HL-60/S4 treated with phorbol 12-myristate 13-acetate at 8.2 ng/mL for 4 days and 3 days (cell line): ENCODE data around the gene MPZL3.
"Not testable (repeated sequence)": the region's sequence is repeated elsewhere in the genome, so short reads cannot be mapped to it uniquely, and the experiment has no call there.

Source experiments
- in situ Hi-C: fragments of 300-500 bp; cut with MboI; formaldehyde crosslinking; loops from 2 replicates; pipeline ENCODE4 v1.15.0; 2022; ENCODE audit warnings: low sequenced_read_pairs

MPZL3 gene

DNA sequence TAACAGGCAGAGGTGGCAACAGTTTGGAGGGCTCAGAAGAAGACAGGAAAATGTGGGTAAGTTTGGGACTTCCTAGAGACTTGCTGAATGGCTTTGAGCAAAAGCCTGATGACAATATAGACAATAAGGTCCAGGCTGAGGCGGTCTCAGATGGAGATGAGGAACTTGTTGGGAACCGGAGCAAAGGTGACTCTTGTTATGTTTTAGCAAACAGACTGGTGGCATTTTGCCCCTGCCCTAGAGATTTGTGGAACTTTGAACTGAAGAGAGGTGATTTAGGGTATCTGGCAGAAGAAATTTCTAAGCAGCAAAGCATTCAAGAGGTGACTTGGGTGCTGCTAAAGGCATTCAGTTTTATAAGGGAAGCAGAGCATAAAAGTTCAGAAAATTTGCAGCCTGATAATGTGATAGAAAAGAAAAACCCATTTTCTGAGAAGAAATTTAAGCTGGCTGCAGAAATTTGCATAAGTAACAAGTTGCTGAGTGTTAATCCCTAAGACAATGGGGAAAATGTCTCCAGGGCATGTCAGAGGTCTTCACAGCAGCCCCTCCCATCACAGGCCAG, 61.1 kb downstream of the MPZL3 start:
- in situ Hi-C loops, result loop anchor here (10.0 kb wide), 1 partner anchor 164 kb away; the partner anchor contains the start of gene UBE4A

GRCh38 chr11:118186346-118187107, 65.6 kb downstream of the MPZL3 start:
- in situ Hi-C loops, result no loop called here

- in situ Hi-C loops, result no loop called here
Observed at GRCh38 chr11:118184784-118185579, 67.2 kb downstream of the MPZL3 start.

DNA sequence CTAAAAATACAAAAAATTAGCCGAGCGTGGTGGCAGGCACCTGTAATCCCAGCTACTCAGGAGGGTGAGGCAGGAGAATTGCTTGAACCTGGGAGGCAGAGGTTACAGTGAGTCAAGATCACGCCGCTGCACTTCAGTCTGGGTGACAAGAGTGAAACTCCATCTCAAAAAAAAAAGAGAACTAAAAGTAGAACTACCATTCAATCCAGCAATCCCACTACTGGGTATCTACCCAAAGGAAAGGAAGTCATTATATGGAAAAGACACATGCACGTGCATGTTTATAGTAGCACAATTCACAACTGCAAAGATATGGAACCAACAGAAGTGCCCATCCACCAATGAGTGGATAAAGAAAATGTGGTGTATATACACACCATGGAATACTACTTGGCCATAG, 68.5 kb downstream of the MPZL3 start:
- in situ Hi-C loops, result not testable (repeated sequence)

DNA sequence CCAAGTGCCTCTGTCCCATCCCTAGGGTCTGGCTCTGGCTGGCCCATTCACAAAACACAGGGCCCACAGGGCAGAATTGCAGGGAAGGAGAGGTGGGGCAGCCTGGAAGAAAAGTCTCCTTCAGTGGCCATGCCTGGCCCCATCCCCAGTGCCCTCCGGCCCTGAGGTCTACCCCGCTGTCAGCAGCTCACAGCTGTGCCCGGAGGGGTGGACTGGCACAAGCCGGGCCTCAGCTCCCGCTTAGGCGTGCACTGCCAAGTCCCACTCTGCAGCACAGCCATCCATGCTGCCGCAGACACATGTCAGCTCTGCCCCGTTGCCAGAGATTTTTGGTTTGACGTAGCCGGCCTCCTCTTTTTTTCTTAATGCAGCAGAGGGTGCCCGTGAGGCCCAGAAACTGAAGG, 71.9 kb downstream of the MPZL3 start:
- in situ Hi-C loops, result no loop called here

DNA sequence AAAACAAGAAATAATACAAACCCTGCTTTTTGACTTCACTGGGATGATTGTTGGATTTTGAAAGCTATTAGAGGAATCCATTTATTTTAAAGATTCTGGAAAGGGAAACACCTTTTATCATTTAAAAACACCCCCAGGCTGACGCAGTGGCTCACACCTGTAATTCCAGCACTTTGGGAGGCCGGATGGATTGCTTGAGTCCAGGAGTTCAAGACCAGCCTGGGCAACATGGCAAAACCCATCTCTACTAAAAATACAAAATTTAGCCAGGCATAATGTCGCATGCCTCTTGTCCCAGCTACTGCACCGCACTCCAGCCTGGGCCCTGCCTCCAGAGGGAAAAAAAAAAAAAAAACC, 75.4 kb downstream of the MPZL3 start:
- in situ Hi-C loops, result no loop called here
